Measurements from ENCODE around the gene TRMT1.

TRMT1 gene

GRCh38 chr19:13076320-13076719 lies 40.2 kb downstream of the TRMT1 start:
- no peak overlapping the region for H2AFZ ChIP-seq (ENCODE audit: low read length, unreplicated experiment)
- no peaks in the 10 kb centered on the region; the same call in 1 of the 2 replicates for H3K36me3 ChIP-seq (ENCODE audit: insufficient read depth, low read length)
- no peaks in the 10 kb centered on the region for H3K27me3 ChIP-seq (ENCODE audit: insufficient read depth, low read length)
- no peak overlapping the region for H3K4me3 ChIP-seq (ENCODE audit: low read depth, low read length)
- no peak overlapping the region for H3K27ac ChIP-seq (ENCODE audit: low read depth, low read length)
- H3K4me1 ChIP-seq (ENCODE audit: control insufficient read depth, insufficient read depth, low read length, unreplicated experiment) = peaks cover 15% of the 10 kb centered on the region
- no peaks in the 10 kb centered on the region for H3K79me2 ChIP-seq (ENCODE audit: control insufficient read depth, insufficient read depth, low read length, unreplicated experiment)

- no peaks in the 10 kb centered on the region for H3K36me3 ChIP-seq (ENCODE audit: insufficient read depth, low read length)
- no peaks in the 10 kb centered on the region for H3K79me2 ChIP-seq (ENCODE audit: control insufficient read depth, insufficient read depth, low read length, unreplicated experiment)
Observed at GRCh38 chr19:13074378-13074777, 42.2 kb downstream of the TRMT1 start.

GRCh38 chr19:13073263-13073662 lies 43.3 kb downstream of the TRMT1 start:
- Histone ChIP-seq H3K36me3 (ENCODE audit: insufficient read depth, low read length) (no peaks in the 10 kb centered on the region), H3K27ac (ENCODE audit: low read depth, low read length) (no peak overlapping the region), H3K79me2 (ENCODE audit: control insufficient read depth, insufficient read depth, low read length, unreplicated experiment) (peaks cover 3% of the 10 kb centered on the region)

More at GRCh38 chr19:13074378-13074777, 42.2 kb downstream of the TRMT1 start:
- Histone ChIP-seq H3K27ac (ENCODE audit: low read depth, low read length) (no peak overlapping the region), H3K27me3 (ENCODE audit: insufficient read depth, low read length) (no peaks in the 10 kb centered on the region), H2AFZ (ENCODE audit: low read length, unreplicated experiment) (no peak overlapping the region), H3K4me1 (ENCODE audit: control insufficient read depth, insufficient read depth, low read length, unreplicated experiment) (peaks cover 9% of the 10 kb centered on the region), H3K4me3 (ENCODE audit: low read depth, low read length) (no peak overlapping the region)

DNA sequence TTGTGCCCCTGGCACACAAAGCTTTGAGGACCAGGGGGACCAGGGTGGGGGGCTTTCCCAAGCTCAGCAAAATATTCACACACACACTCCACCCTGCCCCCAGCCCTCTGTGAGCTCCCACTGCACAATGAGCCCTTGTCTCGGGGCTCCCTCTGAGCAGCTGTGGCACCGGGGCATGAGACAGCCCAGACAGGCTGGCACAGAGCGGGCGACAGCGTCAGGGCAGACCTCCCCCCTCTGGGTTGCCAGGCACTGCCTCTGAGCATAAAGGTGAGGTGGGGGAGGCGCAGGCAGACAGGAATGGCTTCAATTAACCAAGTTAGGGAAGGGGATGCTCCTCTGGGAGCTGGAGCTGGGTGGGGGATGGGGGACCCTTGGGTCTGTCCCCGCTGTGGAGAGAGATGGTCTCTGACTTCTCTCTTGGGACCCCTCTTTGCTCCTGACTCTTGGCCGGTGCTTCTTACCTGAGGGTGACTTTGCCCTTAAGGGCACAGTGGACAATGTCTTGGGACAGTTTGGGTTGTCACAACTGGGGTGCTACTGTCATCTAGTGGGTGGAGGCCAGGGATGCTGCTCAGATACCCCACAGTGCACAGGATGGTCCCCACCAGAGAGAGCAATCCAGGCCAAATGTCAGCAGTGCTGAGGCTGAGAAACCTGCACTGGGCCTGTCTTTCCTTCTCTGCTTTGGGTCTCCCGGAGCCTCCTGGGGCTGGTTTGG lies 44.2 kb downstream of the TRMT1 start:
- no peaks in the 10 kb centered on the region for H3K36me3 ChIP-seq (ENCODE audit: insufficient read depth, low read length)
- H3K79me2 ChIP-seq (ENCODE audit: control insufficient read depth, insufficient read depth, low read length, unreplicated experiment) = peaks cover 5% of the 10 kb centered on the region
- H3K27me3 ChIP-seq (ENCODE audit: insufficient read depth, low read length) = no peaks in the 10 kb centered on the region
- no peak overlapping the region for H2AFZ ChIP-seq (ENCODE audit: low read length, unreplicated experiment)
- H3K4me3 ChIP-seq (ENCODE audit: low read depth, low read length) = no peak overlapping the region
- H3K27ac ChIP-seq (ENCODE audit: low read depth, low read length) = no peak overlapping the region
- H3K4me1 ChIP-seq (ENCODE audit: control insufficient read depth, insufficient read depth, low read length, unreplicated experiment) = no peaks in the 10 kb centered on the region

More at GRCh38 chr19:13073263-13073662, 43.3 kb downstream of the TRMT1 start:
- Histone ChIP-seq H3K4me3 (ENCODE audit: low read depth, low read length) (no peak overlapping the region), H3K27me3 (ENCODE audit: insufficient read depth, low read length) (no peaks in the 10 kb centered on the region), H3K4me1 (ENCODE audit: control insufficient read depth, insufficient read depth, low read length, unreplicated experiment) (no peaks in the 10 kb centered on the region), H2AFZ (ENCODE audit: low read length, unreplicated experiment) (no peak overlapping the region)

DNA sequence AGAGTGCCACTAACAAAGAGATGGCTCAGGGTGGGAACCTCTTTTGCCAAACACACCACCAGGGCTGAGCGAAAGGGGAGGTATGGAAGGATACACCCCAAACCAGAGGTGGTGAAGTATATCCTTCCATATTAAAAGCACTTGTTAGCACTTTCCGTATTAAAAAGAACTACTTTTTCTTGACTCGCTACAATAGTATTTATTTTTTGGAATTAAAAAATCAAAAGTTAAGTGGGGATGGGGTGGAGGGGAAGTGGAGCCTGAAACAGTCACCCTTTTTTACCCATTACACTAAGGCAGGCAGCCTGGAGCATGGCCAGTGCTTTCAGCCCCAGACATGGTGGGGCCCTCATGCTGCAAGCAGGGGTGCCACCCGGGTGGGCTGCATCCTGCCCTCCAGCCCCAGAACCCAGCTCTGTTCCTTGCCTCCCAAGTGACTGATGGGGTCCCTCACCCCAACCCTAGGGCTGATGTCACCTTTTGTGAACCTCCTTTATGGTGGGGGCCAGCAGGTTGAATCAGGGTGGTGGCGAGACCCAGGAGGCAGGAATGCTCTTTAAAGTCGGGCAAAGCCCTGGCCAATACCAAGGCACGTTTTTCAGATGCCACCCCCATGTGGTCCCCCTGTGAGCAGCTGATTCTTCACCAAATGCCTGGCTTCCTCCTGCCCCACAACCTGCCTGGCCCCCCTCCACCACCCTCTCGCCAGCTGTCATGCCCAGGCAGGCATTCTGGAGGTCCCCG lies 44.9 kb downstream of the TRMT1 start:
- no peaks in the 10 kb centered on the region for H3K4me1 ChIP-seq (ENCODE audit: control insufficient read depth, insufficient read depth, low read length, unreplicated experiment)
- no peak overlapping the region for H3K27ac ChIP-seq (ENCODE audit: low read depth, low read length)
- H3K27me3 ChIP-seq (ENCODE audit: insufficient read depth, low read length) = no peaks in the 10 kb centered on the region

GRCh38 chr19:13070425-13071140 lies 46.0 kb downstream of the TRMT1 start:
- no peaks in the 10 kb centered on the region for H3K36me3 ChIP-seq (ENCODE audit: insufficient read depth, low read length)
- no peak overlapping the region for H3K4me3 ChIP-seq (ENCODE audit: low read depth, low read length)
- H3K79me2 ChIP-seq (ENCODE audit: control insufficient read depth, insufficient read depth, low read length, unreplicated experiment) = peaks cover 11% of the 10 kb centered on the region
- H2AFZ ChIP-seq (ENCODE audit: low read length, unreplicated experiment) = no peak overlapping the region
- H3K27me3 ChIP-seq (ENCODE audit: insufficient read depth, low read length) = no peaks in the 10 kb centered on the region
- no peaks in the 10 kb centered on the region for H3K4me1 ChIP-seq (ENCODE audit: control insufficient read depth, insufficient read depth, low read length, unreplicated experiment)
- H3K27ac ChIP-seq (ENCODE audit: low read depth, low read length) = no peak overlapping the region

More for the DNA sequence above, 44.9 kb downstream of the TRMT1 start:
- H3K79me2 ChIP-seq (ENCODE audit: control insufficient read depth, insufficient read depth, low read length, unreplicated experiment) = peaks cover 5% of the 10 kb centered on the region
- no peak overlapping the region for H2AFZ ChIP-seq (ENCODE audit: low read length, unreplicated experiment)
- H3K4me3 ChIP-seq (ENCODE audit: low read depth, low read length) = no peak overlapping the region
- no peaks in the 10 kb centered on the region for H3K36me3 ChIP-seq (ENCODE audit: insufficient read depth, low read length)

DNA sequence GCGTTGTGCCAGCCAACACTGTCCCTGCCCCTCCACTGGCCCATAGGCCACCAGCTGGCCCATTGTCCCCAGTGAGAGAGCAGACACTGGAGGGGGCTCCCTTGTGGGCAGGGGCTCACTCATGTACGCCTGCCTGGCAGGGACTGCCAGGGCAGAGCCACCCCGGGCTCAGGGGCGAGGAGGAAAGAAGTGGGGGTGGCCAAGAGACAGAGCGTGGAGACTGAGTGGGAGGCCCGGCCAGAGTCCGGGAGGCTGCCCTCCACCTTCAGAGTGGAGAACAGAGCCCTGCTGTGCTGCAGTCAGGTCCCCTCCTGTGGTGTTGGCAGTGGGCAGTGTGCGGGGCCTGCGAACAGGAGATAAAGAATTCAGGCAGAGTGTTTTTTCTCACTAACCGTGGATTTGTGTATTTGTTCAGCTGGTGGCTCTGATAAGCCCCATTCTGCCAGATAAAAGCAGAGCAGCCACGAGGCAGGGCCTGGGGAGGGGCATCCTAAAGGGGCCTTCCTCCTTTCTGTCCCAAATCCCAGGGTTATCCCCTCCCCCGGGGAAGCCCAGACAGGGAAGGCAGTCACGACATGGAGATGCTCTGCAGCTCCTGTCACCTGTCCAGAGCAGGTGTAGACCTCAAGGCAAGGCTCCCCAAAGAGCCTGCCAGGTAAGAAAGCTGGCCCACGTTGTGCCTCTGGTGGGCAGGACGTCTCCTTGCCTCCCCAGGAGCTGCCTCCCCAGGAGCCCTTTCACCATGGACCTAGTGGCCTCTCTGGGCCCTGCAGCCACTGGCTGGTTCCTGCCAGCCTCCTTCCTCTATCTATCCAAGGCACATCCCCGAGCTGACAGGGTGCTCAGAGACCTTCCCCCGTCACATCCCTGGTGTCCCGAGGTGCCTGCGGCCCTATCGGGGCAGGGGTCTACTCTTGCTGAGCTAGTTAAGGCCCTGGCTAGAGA lies 46.9 kb downstream of the TRMT1 start:
- Histone ChIP-seq H3K36me3 (ENCODE audit: insufficient read depth, low read length) (no peaks in the 10 kb centered on the region), H3K27ac (ENCODE audit: low read depth, low read length) (no peak overlapping the region), H3K4me3 (ENCODE audit: low read depth, low read length) (no peak overlapping the region), H3K79me2 (ENCODE audit: control insufficient read depth, insufficient read depth, low read length, unreplicated experiment) (peaks cover 17% of the 10 kb centered on the region), H2AFZ (ENCODE audit: low read length, unreplicated experiment) (no peak overlapping the region), H3K27me3 (ENCODE audit: insufficient read depth, low read length) (no peaks in the 10 kb centered on the region), H3K4me1 (ENCODE audit: control insufficient read depth, insufficient read depth, low read length, unreplicated experiment) (no peaks in the 10 kb centered on the region)

- H3K27ac ChIP-seq (ENCODE audit: low read depth, low read length) = no peak overlapping the region
- H2AFZ ChIP-seq (ENCODE audit: low read length, unreplicated experiment) = no peak overlapping the region
- H3K4me1 ChIP-seq (ENCODE audit: control insufficient read depth, insufficient read depth, low read length, unreplicated experiment) = peaks cover under 1% of the 10 kb centered on the region
- no peaks in the 10 kb centered on the region for H3K36me3 ChIP-seq (ENCODE audit: insufficient read depth, low read length)
- peaks cover 26% of the 10 kb centered on the region for H3K79me2 ChIP-seq (ENCODE audit: control insufficient read depth, insufficient read depth, low read length, unreplicated experiment)
- H3K27me3 ChIP-seq (ENCODE audit: insufficient read depth, low read length) = no peaks in the 10 kb centered on the region
- no peak overlapping the region for H3K4me3 ChIP-seq (ENCODE audit: low read depth, low read length)
Observed at GRCh38 chr19:13068085-13068846, 48.3 kb downstream of the TRMT1 start.

- H2AFZ ChIP-seq (ENCODE audit: low read length, unreplicated experiment) = no peak overlapping the region
- H3K27me3 ChIP-seq (ENCODE audit: insufficient read depth, low read length) = no peaks in the 10 kb centered on the region
- H3K79me2 ChIP-seq (ENCODE audit: control insufficient read depth, insufficient read depth, low read length, unreplicated experiment) = peaks cover 37% of the 10 kb centered on the region
- H3K4me3 ChIP-seq (ENCODE audit: low read depth, low read length) = no peak overlapping the region
- H3K4me1 ChIP-seq (ENCODE audit: control insufficient read depth, insufficient read depth, low read length, unreplicated experiment) = peaks cover 3% of the 10 kb centered on the region
- no peak overlapping the region for H3K27ac ChIP-seq (ENCODE audit: low read depth, low read length)
- no peaks in the 10 kb centered on the region for H3K36me3 ChIP-seq (ENCODE audit: insufficient read depth, low read length)
Observed at GRCh38 chr19:13066933-13067807, 49.4 kb downstream of the TRMT1 start.

All from ACC112 (cell line).